ENCODE data around the gene NIT1.

The NIT1 gene

GRCh38 chr1:161158316-161159010, 40.6 kb downstream of the NIT1 start:
- DNase-seq = no peak

- peak; percentile 87 for DNase-seq
Observed at GRCh38 chr1:161159087-161159912, 41.4 kb downstream of the NIT1 start, which contains the start of gene USP21. Gene USP21 (plus strand): TSS chr1:161159500. CDS start chr1:161160641, 1,141 bp downstream.

DNA sequence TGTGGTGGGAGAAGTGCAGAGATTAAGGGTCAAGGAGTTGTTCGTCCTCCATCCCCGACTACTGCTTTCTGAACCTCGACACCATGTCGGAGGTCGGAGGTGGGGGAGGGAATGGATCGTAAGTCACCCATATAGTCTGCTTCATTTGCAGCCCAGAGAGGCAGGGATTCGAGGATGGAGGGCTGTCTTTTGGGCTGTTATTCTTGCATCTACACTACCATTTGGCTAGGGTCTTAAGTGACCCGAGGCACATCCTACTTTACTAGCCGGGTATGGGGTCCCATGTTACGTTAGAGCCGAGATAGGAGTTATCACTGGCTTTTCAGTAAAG, 42.0 kb downstream of the NIT1 start:
- no peak for DNase-seq

DNA sequence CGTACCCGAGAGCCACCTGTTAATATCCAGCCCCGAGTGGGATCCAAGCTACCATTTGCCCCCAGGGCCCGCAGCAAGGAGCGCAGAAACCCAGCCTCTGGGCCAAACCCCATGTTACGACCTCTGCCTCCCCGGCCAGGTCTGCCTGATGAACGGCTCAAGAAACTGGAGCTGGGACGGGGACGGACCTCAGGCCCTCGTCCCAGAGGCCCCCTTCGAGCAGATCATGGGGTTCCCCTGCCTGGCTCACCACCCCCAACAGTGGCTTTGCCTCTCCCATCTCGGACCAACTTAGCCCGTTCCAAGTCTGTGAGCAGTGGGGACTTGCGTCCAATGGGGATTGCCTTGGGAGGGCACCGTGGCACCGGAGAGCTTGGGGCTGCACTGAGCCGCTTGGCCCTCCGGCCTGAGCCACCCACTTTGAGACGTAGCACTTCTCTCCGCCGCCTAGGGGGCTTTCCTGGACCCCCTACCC, 42.8 kb downstream of the NIT1 start:
- DNase-seq = no peak

DNA sequence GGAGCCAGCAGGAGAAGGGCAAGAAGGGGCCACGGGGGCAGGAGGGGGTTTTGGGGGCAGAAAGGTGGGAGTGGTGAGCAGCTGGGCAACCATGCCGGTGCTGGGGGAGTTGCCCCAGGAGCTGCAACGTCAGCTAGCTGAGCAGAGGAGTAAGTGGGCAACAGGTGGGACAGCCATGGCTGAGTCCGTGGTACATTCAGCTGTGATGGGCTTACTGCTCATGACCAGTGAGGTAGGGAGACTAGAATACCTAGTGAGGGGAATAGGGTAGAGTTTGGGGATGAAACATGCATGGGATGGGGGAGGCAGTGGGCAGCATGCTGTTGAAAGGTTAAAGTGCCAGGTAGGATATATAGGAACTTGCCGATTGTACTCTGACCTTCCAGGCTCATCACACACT, 43.7 kb downstream of the NIT1 start:
- DNase-seq = no peak

DNA sequence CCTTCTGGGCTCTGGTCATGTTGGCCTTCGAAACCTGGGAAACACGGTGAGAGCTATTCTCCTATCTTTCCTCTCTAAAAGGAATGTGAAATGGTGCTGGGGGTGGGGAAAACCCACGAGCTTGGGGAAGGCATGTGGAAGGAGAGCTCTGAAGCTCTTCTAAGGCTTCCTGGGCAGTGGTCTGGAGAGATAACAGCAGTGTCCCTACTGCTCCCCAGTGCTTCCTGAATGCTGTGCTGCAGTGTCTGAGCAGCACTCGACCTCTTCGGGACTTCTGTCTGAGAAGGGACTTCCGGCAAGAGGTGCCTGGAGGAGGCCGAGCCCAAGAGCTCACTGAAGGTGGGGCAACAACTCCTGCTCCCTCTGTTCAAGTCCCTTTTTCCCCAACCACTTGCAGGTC, 44.1 kb downstream of the NIT1 start:
- DNase-seq = no peak

- DNase-seq = no peak
Observed at GRCh38 chr1:161162806-161163205, 44.9 kb downstream of the NIT1 start.

GRCh38 chr1:161163793-161164192, 45.9 kb downstream of the NIT1 start:
- DNase-seq = no peak

DNA sequence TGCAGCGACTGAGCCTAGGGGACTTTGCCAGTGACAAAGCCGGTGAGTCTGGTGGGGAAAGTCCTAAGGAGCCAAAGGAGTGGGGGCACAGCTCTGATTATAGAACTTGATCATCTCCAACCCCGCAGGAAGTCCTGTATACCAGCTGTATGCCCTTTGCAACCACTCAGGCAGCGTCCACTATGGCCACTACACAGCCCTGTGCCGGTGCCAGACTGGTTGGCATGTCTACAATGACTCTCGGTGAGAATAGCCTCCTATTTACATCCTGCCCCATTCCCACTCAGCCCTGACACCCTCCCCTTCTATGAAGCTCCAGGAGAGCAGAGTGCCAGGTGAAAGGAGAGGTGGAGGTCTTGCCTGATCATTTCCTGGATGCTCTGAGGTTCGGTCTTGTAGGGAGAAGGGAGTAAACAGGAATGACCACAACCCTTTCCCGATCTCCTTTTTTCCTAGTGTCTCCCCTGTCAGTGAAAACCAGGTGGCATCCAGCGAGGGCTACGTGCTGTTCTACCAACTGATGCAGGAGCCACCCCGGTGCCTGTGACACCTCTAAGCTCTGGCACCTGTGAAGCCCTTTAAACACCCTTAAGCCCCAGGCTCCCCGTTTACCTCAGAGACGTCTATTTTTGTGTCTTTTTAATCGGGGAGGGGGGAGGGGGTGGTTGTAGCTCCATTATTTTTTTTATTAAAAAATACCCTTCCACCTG, 47.2 kb downstream of the NIT1 start:
- DNase-seq = no peak

DNA sequence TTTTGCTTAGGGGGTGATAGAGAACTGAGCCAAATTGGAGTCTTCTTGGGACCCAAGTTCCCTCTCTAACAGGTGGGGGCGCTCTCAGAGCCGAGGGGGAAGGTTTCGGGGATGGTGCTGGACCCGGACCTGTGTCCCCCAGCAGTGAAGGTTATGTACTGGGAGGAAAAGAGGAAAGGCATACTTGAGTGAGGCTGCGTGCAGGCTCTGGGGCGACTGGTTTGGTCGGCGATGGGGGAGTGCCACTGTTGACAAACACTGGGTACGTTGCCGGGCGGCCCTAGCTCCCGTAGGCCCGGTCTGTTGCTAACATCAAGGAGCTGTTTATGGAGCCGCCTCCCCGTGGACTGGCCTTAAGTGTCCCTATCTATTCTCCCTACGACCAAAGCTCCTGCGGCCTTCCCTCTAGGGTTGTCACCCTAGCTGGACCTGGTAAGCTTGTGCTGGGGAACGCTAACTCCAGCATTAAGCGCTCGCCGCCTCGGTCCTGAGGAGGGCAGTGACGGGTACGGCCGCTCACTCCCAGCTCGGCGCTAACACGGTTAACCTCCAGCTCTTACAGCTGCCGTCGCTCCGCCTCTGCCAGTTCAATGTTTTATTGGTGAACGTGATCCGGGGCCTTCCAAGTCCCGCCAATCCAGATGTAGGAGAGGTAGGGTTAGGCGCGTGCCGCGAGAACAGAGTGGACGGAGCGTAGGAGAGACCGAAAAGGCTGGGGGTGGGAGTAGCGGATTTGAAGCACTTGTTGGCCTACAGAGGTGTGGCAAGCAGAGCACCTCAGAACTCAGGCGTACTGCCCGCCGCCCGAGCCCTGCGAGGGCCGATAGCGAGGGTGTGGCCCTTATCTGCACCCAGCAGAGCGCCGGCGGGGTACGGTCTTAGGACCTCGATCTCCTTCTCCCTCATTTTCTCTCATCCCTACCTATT, 48.1 kb downstream of the NIT1 start, which contains the start of gene PPOX:
PPOX (plus strand) TSS at position 685 of the 927 bp plus-strand sequence. CDS start 422 bp downstream, outside the sequence.
- DNase-seq = peak; percentile 96

DNA sequence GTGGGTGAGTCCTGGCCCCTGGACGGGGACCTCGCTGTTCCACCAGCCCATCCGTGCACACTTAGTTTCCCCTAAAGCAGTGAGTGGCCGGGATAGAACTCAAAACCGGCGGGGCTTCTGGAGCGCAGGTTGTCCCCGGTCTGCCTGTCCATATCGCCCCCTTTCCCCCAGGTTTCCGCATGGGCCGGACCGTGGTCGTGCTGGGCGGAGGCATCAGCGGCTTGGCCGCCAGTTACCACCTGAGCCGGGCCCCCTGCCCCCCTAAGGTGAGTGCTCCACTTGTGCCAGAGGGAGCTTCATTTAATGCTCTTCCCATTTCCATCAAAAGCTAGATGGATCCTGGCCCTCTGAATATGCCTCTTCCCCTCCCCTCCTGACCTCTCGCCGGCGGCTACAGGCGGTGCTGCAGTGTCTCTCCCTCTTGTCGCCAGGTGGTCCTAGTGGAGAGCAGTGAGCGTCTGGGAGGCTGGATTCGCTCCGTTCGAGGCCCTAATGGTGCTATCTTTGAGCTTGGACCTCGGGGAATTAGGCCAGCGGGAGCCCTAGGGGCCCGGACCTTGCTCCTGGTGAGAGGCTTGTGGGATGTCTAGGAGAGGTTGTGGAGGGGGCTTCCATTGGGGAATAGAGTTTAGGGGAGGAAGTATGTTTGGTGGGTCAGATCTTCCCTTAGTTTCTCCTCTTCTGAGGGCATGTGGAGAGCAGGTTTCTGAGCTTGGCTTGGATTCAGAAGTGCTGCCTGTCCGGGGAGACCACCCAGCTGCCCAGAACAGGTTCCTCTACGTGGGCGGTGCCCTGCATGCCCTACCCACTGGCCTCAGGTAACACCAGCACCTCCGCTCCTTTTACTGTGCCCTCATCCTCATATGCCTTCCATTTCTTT, 49.0 kb downstream of the NIT1 start:
- no peak for DNase-seq

GRCh38 chr1:161168906-161169305, 51.0 kb downstream of the NIT1 start:
- no peak for DNase-seq
